Spleen (tissue), 11 donors: ENCODE measurements around the gene AQP3. TPM values are rescaled to one million over a fixed set of nuclear protein-coding genes. Genes with fewer than 3 reads are reported as not detected.
"Not testable (repeated sequence)": the region's sequence is repeated elsewhere in the genome, so short reads cannot be mapped to it uniquely, and the experiment has no call there.

Experiments
- DNase-seq: peaks from one replicate; pipeline ENCODE4 v3.0.0-alpha.2; 2020
- H3K27ac ChIP-seq, 8 donors: fragments of 200-600 bp; sonication (generic) in 7 of 8; 1 replicate in 4 of 8; 2 replicates in 4 of 8; pipeline versions ENCODE4 v1.5.0 to v1.8.0; 2016 to 2021; ENCODE audit warnings: inconsistent platforms in 4 of 8, mild to moderate bottlenecking in 4 of 8, moderate library complexity in 1 of 8
- H3K27me3 ChIP-seq, 7 donors: fragments of 200-600 bp; sonication (generic) in 6 of 7; replicated peaks in 1 of 7; 1 replicate in 4 of 7; 2 replicates in 3 of 7; pipeline versions ENCODE4 v1.5.0 to v1.8.0; 2016 to 2021; ENCODE audit warnings: inconsistent platforms in 3 of 7, mild to moderate bottlenecking in 1 of 7
- H3K36me3 ChIP-seq, 6 donors: fragments of 200-600 bp; sonication (generic) in 5 of 6; 1 replicate in 4 of 6; 2 replicates in 2 of 6; pipeline versions ENCODE4 v1.5.0 to v1.8.0; 2016 to 2021; ENCODE audit warnings: inconsistent platforms in 2 of 6
- H3K4me1 ChIP-seq, 6 donors: fragments of 200-600 bp; sonication (generic) in 5 of 6; 1 replicate in 3 of 6; 2 replicates in 3 of 6; pipeline versions ENCODE4 v1.5.0 to v1.8.0; 2016 to 2021; ENCODE audit warnings: inconsistent platforms in 3 of 6
- H3K4me3 ChIP-seq, 8 donors: fragments of 200-600 bp; sonication (generic) in 7 of 8; 1 replicate in 4 of 8; 2 replicates in 4 of 8; pipeline versions ENCODE4 v1.5.0 to v1.8.0; 2016 to 2021; ENCODE audit warnings: inconsistent platforms in 4 of 8, mild to moderate bottlenecking in 4 of 8, moderate library complexity in 2 of 8
- H3K9me3 ChIP-seq, 8 donors: fragments of 200-600 bp; sonication (generic) in 7 of 8; 1 replicate in 4 of 8; 2 replicates in 4 of 8; pipeline versions ENCODE4 v1.5.0 to v1.8.0; 2016 to 2021; ENCODE audit warnings: inconsistent platforms in 4 of 8
- POLR2A ChIP-seq, 3 donors: fragments of 450-650 bp; IDR thresholded peaks; one replicate each; pipeline ENCODE4 v1.5.1; 2017; ENCODE audit warnings: antibody characterized with exemption in 3 of 3, mild to moderate bottlenecking in 1 of 3
- POLR2AphosphoS5 ChIP-seq, 3 donors: sonication (generic); formaldehyde crosslinking; IDR thresholded peaks; one replicate each; pipeline ENCODE4 v1.5.1; 2017; ENCODE audit warnings: antibody characterized with exemption in 3 of 3
- WGBS, 5 donors: extraction: QIAGEN DNeasy Blood & Tissue Kit in 3 of 5; methylation state at CpG; one replicate each; pipeline versions ENCODE4 v1.1.5 to v1.1.7; 2013 to 2018; 5-methylcytosine and 5-hydroxymethylcytosine counted together
- intact Hi-C: fragments of 100-400 bp; cut with DNase I; formaldehyde crosslinking; loops from one replicate; pipeline ENCODE4 v1.15.0; 2023; ENCODE audit warnings: low total_unique reads
- polyA plus RNA-seq, 3 donors: library from polyadenylated mRNA; stranded (reverse); fragments of 200-250 nt; gene quantifications; one replicate each; pipeline ENCODE4 v1.2.1, GENCODE V29; 2013
- total RNA-seq, 7 donors: library from RNA; depleted of rRNA in 3 of 7; stranded (reverse); fragments of >200 nt in 3 of 7; fragmentation: NEBNext Ultra II Directional in 4 of 7; extraction: Animal tissue kit (Norgen Biotek cat#: 25700) in 4 of 7; gene quantifications; one replicate each; pipeline versions ENCODE4 v1.1.0 to v1.2.1, GENCODE V29; 2016 to 2021
- TF ChIP-seq, protein P1 (sequence below), 11 experiments: fragments of 200-600 bp in 7 of 11; fragments of 450-650 bp in 4 of 11; sonication (generic) in 4 of 11; IDR thresholded peaks in 8 of 11; conservative IDR thresholded peaks in 3 of 11; 1 replicate in 7 of 11; 2 replicates in 4 of 11; pipeline versions ENCODE4 v1.4.0 to v1.8.0; 2016 to 2021; ENCODE audit warnings: antibody characterized with exemption in 11 of 11, inconsistent platforms in 4 of 11, mild to moderate bottlenecking in 1 of 11
- donor health status: healthy with polysubstance abuse.
- donor health status: DM: no; HTN: no; CAD: no; lungs with moderate emphysema.
- donor health status: DM: no; HTN: no; CAD: no.
- donor health status: Bipolar disorder and iron deficiency.
- donor health status: healthy.
- donor health status: DM: no; HTN: no; CAD: no.
- donor health status: DM: yes; HTN: yes; CAD: no.

Gene AQP3
- total and polyA plus RNA-seq, 10 donors, result 5.0 to 251 (median 90.7) TPM

DNA sequence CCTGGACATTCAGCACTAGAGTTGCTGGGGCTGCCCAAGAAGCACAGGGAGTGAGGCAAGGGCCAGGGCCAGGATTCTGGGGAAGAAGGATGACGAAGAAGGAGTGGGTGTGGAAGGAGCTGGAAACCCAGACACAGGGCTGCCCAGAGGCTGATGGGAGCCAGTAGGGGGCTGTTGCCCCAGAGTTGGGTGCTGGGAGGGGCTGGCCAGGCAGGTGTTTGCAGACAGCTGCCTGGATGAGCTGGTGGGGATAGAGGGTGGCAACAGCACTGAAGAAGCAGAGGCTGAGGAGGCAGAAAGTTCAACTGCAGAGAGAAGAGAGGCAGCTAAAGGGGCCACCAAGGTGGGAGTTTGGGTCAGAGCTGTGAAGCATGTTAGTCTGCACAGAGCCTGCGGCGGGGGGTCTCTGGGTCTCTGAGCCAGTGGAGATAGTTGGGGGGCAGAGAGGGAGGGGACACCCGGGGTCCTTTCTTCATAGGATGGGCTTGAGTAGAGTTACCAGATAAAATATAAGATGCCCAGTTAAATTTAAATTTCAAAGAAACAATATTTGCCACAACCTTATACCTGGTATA lies 42.5 kb downstream of the AQP3 start:
- DNase-seq, result no peak
- no peaks in the 10 kb centered on the region for H3K36me3 ChIP-seq
- H3K4me3 ChIP-seq, result no peak overlapping the region
- peak overlapping the region in 5 of 8 donors; percentile 32 to 70 (median 51) for H3K27ac ChIP-seq
- intact Hi-C loops, result no loop called here
- H3K27me3 ChIP-seq, result no peaks in the 10 kb centered on the region
- peaks cover 0 to 34% (median 16%) of the 10 kb centered on the region in 6 donors for H3K4me1 ChIP-seq
- TF ChIP-seq POLR2AphosphoS5 (IDR thresholded peaks at IDR 0.05) (no peak), POLR2A (IDR thresholded peaks at IDR 0.05) (no peak)
- TF ChIP-seq, protein P1, sequence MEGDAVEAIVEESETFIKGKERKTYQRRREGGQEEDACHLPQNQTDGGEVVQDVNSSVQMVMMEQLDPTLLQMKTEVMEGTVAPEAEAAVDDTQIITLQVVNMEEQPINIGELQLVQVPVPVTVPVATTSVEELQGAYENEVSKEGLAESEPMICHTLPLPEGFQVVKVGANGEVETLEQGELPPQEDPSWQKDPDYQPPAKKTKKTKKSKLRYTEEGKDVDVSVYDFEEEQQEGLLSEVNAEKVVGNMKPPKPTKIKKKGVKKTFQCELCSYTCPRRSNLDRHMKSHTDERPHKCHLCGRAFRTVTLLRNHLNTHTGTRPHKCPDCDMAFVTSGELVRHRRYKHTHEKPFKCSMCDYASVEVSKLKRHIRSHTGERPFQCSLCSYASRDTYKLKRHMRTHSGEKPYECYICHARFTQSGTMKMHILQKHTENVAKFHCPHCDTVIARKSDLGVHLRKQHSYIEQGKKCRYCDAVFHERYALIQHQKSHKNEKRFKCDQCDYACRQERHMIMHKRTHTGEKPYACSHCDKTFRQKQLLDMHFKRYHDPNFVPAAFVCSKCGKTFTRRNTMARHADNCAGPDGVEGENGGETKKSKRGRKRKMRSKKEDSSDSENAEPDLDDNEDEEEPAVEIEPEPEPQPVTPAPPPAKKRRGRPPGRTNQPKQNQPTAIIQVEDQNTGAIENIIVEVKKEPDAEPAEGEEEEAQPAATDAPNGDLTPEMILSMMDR (IDR thresholded peaks at IDR 0.05 in 8 of 11, conservative IDR thresholded peaks at IDR 0.05 in 3 of 11), result no peak
- H3K9me3 ChIP-seq, result no peaks in the 10 kb centered on the region
- 84 to 93% (median 86%) methylated on average over 4 of the region's 4 CpGs for WGBS, 5 donors

DNA sequence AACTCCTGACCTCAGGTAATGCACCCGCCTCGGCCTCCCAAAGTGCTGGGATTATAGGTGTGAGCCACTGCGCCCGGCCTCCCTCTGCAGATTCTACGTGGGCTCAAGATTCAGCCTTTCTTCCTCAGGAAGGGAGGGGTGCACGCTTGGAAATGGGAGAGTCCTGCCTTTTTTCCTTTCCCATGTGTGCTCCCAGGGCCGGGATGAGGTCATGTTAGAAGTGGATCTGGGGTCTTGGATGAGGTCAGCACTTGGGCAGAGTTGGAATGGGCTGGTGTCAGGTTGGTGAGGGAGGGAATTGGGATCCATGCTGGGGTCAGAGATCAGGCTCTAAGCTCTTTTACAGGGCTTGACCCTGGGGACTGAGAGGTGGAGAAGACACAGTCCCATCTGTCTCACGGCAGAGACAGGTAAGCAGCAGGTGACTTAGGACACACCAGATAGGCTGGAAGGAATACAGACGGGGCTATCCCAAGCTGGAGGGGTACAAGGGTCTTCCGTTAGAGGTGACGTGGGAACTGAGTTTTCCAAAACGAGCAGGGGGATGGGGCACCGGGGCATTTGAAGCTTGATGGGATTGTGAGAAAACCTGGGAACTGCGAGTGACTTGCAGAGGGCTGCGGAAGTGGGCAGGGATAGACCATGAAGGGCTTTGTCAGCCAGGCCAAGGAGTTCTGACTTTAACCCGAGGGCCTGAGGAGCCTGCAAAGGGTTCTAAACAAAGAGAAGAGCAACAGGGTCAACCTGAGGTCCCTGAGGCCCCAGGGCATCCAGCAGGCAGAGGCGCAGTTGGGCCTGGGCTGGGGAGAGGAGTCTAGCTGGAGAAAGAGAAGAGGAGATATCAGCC lies 43.2 kb downstream of the AQP3 start:
- peak overlapping the region in 6 of 8 donors; percentile 25 to 70 (median 44) for H3K27ac ChIP-seq
- H3K4me3 ChIP-seq, result no peak overlapping the region
- peaks cover 0 to 34% (median 16%) of the 10 kb centered on the region in 6 donors for H3K4me1 ChIP-seq
- TF ChIP-seq, protein P1 (IDR thresholded peaks at IDR 0.05 in 8 of 11, conservative IDR thresholded peaks at IDR 0.05 in 3 of 11), result no peak
- no peak for TF ChIP-seq POLR2A (IDR thresholded peaks at IDR 0.05)
- no peak for TF ChIP-seq POLR2AphosphoS5 (IDR thresholded peaks at IDR 0.05)
- 68 to 88% (median 77%) methylated on average over 17 of the region's 17 CpGs for WGBS, 5 donors
- H3K9me3 ChIP-seq, result no peaks in the 10 kb centered on the region
- intact Hi-C loops, result no loop called here
- H3K27me3 ChIP-seq, result no peaks in the 10 kb centered on the region
- DNase-seq, result no peak
- H3K36me3 ChIP-seq, result no peaks in the 10 kb centered on the region

DNA sequence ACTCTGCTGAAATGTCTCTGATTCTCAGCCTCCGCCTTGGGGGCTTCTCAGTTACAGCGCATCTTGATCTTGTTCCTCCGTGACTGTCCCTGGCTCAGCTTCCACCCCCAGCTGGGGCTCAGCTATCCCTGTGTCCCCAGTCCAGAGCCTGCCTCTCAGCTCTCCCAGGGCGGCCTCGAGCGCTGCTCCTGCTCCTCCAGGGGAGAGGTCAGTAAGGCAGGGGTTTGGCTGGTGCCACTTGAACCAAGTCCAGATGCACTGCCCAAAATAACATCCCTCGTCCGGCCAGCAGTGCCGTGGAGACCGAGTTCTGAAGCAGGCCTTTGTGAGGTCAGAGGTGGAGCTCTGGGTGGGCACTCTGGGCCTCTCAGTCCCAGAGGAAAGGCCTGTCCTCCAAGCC lies 45.0 kb downstream of the AQP3 start, which contains the start of gene AQP7:
AQP7 (minus strand) TSS at position 198 of the 400 bp plus-strand sequence. CDS start 1,306 bp downstream, outside the sequence.
- WGBS, 5 donors, result 61 to 87% (median 74%) methylated on average over 8 to 10 of the region's 10 CpGs
- DNase-seq, H3K9me3 ChIP-seq, H3K4me3 ChIP-seq, H3K27me3 ChIP-seq, H3K36me3 ChIP-seq, intact Hi-C loops: not testable (repeated sequence)
- Histone ChIP-seq H3K4me1 (peaks cover 0 to 34% (median 16%) of the 10 kb centered on the region in 6 donors), H3K27ac (peak within 1 kb of the TSS in 4 of 8 donors; percentile 15 to 70 (median 42))

DNA sequence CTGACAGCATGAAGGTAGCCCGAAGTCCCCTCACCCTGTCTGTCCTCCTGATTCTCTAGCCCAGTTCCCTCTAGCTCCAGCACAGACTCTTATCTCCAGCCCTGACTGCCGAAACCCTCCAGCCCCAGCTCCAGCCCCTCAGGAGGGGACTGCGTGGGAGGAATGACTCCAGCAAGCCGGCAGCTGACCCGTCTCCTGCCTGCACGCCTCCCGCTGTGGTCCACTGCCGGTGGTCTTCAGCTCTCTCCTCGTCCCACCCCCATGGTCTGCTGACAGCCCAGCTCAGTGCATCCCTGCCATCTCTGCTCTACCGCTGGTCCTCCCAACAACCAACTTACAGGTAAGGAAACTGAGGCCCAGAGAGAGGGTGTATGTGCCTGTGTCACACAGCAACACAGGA lies 45.6 kb downstream of the AQP3 start:
- H3K4me3 ChIP-seq, H3K36me3 ChIP-seq, H3K9me3 ChIP-seq, DNase-seq, H3K27me3 ChIP-seq, intact Hi-C loops: not testable (repeated sequence)
- Histone ChIP-seq H3K4me1 (peaks cover 0 to 34% (median 16%) of the 10 kb centered on the region in 6 donors), H3K27ac (peak overlapping the region in 4 of 8 donors; percentile 15 to 70 (median 42))
- 78 to 94% (median 80%) methylated on average over 9 to 10 of the region's 10 CpGs for WGBS, 5 donors

DNA sequence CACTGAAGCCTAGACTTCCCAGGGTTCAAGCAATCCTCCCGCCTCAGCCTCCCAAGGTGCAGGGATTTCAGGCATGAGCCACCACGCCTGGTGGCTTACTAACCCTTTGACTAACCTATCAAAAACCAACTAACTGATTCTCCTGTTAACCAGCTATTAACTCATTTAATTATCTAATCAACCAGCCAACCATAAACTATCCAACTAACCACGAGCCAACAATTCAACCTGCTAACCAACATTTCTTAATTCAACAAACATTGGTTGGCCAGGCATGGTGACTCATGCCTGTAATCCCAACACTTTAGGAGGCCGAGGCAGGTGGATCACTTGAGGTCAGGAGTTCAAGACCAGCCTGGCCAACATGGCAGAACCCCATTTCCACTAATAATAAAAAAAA lies 48.3 kb downstream of the AQP3 start:
- WGBS, 5 donors, result 80 to 94% (median 86%) methylated on average over 4 of the region's 4 CpGs

DNA sequence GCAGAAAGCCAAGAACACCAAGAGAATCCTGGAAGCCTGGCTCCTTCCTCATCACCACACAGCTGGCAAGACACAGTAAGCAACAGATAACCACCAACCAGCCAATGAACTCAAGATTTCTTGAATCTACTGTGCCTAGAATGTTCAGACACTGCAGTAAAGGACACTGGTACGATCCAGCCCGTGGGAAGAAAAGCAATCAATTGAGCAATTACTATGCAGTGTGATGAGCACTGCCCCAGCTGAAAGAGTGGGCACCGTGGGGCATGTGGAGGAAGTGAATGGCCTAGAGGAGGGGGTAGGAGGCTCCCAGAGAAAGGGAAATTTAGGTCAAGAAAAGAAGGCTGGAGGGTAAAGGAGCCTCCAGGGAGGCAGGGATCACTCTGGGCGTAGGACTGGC lies 49.6 kb downstream of the AQP3 start:
- 44 to 79% (median 66%) methylated on average over 2 to 3 of the region's 4 CpGs for WGBS, 5 donors
- H3K36me3 ChIP-seq, H3K27me3 ChIP-seq, H3K9me3 ChIP-seq, H3K27ac ChIP-seq, H3K4me3 ChIP-seq, intact Hi-C loops, DNase-seq: not testable (repeated sequence)
- H3K4me1 ChIP-seq, result peaks cover 0 to 17% (median 5%) of the 10 kb centered on the region in 6 donors

More for the DNA sequence above, 48.3 kb downstream of the AQP3 start:
- H3K9me3 ChIP-seq, DNase-seq, H3K27me3 ChIP-seq, H3K27ac ChIP-seq, intact Hi-C loops, H3K36me3 ChIP-seq, H3K4me3 ChIP-seq: not testable (repeated sequence)
- peaks cover 0 to 22% (median 13%) of the 10 kb centered on the region in 6 donors for H3K4me1 ChIP-seq

DNA sequence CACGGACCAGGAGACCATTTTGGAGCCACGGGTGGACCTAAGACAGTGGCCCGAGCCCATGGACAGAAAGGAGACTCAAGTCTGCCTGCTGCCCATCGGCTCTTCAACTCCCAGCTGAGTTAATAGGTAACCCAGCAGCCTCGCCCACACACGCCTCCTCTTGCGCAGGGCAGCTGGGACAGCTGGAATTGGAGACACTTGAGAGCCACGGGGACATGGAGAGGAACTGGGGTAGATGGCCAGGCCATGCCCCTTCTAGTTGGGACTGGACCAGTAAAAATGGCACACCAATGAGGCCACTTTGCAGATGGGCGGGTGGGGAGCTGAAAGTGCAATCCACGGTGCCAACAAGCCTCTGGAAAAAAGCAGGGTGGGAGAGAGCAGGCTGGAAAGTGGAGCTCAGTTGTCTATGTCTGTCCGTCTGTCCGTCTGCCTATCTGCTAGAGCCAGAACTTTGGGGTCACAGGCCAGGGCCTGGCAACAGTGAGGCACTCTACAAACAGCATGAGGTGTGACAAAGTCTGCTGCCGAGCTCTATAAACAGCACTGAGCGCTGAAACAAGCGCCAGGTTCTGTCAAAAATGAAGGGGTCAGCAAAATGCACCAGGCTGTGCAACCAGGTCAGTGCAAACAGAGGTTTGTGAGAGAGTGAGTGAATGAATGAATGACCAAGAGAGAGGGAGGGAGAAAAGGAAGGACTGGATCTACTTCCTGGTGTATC lies 52.1 kb downstream of the AQP3 start:
- H3K4me1 ChIP-seq, result peaks cover 0 to 18% (median 0%) of the 10 kb centered on the region in 6 donors
- intact Hi-C loops, H3K27me3 ChIP-seq, H3K36me3 ChIP-seq, DNase-seq, H3K27ac ChIP-seq, H3K4me3 ChIP-seq, H3K9me3 ChIP-seq: not testable (repeated sequence)
- WGBS, 5 donors, result 76 to 93% (median 86%) methylated on average over 15 of the region's 15 CpGs

DNA sequence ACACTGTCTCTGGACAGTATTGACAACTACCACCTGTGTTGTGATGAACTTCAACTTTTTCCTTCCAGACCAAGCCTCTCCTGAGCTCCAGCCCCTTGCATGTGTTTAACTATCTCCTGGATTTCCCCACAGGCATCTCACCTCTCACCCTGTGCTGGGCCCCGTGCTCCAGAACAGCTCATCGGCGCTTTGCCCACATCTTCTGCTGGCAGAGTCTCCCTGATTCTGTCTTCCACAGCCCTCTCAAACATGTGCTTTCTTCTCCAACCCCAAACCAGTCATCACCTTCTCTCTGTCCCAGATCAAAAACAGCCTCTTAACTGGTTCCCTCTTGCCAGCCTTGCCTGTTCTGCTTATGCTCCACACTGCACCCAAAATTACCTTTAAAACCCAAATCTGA lies 53.4 kb downstream of the AQP3 start:
- 77 to 97% (median 91%) methylated on average over 3 of the region's 3 CpGs for WGBS, 5 donors
- H3K4me1 ChIP-seq, result peaks cover 0 to 19% (median 0%) of the 10 kb centered on the region in 6 donors
- H3K27ac ChIP-seq, H3K4me3 ChIP-seq, intact Hi-C loops, H3K27me3 ChIP-seq, H3K9me3 ChIP-seq, H3K36me3 ChIP-seq, DNase-seq: not testable (repeated sequence)
